Stimulated activated CD4-positive, alpha-beta T cell treated with anti-CD3 and anti-CD28 coated beads, Interleukin-1b, Interleukin-23, amount 100 ng/mL, for 48 hours (primary cell): ENCODE results near the gene SLC66A2.
"Not testable (repeated sequence)": the region's sequence is repeated elsewhere in the genome, so short reads cannot be mapped to it uniquely, and the experiment has no call there.

ENCODE experiments used
- DNase-seq: peaks from one replicate; pipeline ENCODE4 v3.0.0-alpha.2; 2020

SLC66A2 gene

GRCh38 chr18:79877163-79878091 is 74.0 kb downstream of the SLC66A2 start:
- DNase-seq = no peak

DNA sequence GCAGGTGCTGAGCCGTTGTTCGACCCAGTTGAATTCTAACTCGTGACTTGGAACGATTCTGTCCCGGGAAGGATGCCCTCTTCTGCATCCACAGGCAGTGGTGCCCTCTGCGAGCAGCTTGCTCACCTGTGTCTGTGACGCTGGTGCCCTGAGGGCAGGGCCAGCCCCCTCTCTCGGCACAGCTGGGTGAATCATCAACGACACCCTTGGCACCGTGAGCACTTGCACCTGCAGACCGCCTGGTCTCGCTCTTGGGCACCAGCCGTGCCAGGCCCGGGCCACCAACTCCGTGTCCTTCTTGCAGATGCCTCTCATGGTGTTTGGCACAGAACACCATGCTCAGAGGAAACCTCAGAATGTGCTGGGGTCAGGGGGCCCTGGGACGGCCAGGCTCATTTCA is 75.0 kb downstream of the SLC66A2 start:
- DNase-seq = no peak

DNA sequence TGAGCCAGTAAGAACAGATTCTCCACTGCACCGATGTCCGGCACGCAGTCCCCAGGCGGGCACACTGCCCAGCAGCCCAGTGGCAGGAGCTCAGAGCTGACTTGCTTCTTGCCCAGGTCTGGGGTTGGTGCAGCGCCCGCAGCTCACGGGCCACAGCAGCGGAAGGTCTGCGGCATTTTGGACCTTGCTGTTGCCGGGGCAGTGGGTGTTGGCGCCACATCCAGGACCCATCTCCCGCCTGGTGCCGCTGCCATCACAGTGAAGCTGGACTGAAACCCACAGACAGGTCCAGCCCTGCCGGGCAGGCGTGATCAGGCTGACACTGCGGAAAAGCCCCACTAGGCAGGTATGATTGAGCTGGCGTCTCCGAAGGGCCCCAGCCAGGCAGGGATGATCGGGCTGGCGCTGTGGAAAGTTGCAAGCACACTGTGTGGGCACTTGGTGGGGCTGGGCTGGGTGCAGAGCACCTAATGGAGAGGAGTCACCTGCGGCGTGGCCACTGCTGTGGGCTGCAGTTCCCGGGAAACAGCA is 75.5 kb downstream of the SLC66A2 start:
- no peak for DNase-seq

DNA sequence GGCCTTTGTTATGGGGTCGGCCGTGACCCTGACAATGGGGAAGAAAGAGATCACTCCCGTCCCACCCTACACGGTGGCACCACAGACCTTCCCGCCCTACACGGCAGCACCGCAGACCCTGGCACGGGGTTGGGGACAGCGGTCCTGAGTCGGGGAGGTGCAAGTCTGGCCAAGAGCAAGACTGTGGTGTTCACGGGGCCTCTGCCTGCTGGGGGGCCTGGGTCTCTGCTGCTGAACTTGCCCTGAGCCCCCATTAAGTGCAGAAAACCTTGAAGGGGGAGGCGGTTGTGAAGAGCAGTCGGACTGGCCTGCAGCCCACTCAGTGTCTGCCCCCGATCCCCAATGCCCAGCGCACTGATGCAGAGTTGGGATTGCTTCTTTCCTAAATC is 75.9 kb downstream of the SLC66A2 start:
- DNase-seq = no peak

GRCh38 chr18:79874553-79875530 is 76.6 kb downstream of the SLC66A2 start:
- DNase-seq = no peak

DNA sequence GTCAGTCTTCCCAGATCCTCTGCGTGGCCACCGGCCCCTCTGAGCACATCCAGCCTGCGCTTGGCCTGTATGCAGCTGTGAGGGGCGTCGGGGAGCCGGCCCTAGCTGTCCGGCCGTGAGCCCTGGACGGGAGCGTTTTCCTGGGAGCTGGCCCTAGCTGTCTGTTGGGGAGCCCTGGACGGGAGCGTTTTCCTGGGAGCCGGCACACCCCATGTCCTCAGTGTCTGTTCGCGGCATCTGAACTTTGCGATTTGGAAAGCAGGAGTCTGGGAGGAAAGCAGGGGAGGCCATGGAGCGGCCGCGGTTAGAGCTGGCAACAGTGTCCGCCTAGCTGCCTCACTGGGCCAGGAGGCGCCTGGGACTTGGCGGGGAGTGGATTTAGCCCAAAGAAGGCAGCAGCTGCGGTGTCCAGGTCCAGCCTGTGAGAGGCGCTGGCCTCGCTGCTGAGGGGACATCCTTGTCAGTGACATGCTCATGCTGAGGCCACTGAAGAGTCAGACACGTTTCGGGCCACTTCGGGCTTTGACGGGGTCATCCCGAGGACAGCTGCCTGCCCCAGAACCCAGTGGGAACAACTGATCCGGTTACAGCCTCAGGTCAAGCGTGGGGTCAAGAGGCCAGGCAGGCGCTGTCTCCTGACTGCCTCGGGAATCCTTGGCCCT is 77.9 kb downstream of the SLC66A2 start:
- no peak for DNase-seq

- no peak for DNase-seq
Observed at GRCh38 chr18:79872527-79873444, 78.7 kb downstream of the SLC66A2 start.

DNA sequence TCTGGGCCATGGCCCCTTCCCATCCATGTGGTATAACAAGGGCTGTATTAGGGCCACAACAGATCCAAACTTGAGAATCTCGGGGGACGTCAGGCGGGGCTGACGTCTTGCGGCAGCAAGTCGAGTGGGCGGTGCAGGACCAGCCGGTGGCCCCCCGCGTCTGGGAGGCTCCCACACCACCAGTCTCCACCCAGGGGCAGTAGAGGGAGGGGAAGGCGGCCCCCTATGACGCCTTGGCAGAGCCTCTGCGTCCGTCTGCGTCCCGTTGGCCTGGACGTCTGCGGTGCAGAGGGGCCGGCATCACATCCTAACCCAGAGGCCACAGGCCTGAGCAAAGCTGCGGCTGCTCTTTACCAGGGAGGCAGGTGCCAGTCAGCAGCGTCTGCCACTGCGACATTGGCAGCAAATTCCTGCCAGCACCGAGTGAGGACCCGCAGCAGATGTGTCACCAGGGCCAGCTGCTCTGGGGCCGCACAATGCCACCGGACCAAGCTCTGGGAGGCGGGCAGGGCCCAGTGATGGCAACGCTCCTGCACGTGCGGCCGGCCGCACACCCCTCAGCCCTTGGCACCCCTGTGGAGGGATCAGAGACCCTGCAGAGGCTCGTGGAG is 79.9 kb downstream of the SLC66A2 start:
- DNase-seq = no peak

DNA sequence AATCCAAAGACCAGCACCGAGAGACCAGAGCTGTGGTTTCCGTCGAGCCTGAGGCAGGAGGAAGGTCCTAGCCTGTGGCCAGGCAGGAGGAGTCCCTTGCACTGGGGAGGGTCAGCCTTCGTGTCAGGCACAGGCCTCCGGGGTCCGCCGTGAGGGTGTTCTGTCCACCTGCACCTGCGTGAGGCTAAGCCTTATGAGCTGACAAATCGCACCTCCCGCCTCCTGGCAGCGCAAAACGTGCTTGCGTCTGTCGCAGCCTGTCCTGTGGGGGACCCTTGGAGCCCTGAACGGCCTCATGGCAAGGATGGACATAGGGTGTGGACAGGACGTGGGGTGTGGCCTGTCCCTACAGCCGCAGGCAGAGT is 80.4 kb downstream of the SLC66A2 start:
- no peak for DNase-seq

- no peak for DNase-seq
Observed at GRCh38 chr18:79870301-79871025, 81.0 kb downstream of the SLC66A2 start.

DNA sequence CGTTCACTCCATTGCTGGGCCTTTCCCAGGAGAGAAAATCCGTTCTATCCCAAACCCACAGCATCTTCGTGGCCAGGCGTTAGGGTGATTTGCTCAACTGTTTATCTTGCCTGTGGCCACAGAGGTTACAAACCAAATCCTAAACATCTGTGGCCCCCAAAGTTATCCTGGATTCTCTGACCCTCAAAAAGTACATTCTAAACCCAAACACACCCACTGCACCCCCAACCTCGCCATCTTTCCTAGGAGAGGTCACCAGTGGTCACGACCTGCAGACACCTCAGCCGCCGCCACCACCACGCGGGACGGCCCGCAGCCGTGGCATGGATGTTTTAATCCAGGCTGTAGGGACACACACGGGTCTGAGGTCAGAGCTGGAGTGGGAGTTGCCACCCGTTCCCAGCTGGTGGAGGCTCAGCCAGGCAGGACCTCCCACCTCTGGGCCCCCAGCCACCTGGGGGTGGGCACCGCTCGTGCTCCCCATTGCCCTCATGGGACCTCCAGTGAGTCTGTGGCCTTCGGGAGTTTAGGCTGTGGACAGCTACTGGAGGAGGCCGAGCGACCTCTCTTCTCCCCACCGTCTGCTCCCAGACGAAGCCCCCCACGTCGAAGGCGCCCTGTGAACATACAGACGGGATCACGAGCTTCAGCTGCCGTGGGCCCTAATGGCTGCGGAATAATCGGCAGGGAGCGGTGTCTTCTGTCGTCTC is 81.7 kb downstream of the SLC66A2 start:
- no peak for DNase-seq

DNA sequence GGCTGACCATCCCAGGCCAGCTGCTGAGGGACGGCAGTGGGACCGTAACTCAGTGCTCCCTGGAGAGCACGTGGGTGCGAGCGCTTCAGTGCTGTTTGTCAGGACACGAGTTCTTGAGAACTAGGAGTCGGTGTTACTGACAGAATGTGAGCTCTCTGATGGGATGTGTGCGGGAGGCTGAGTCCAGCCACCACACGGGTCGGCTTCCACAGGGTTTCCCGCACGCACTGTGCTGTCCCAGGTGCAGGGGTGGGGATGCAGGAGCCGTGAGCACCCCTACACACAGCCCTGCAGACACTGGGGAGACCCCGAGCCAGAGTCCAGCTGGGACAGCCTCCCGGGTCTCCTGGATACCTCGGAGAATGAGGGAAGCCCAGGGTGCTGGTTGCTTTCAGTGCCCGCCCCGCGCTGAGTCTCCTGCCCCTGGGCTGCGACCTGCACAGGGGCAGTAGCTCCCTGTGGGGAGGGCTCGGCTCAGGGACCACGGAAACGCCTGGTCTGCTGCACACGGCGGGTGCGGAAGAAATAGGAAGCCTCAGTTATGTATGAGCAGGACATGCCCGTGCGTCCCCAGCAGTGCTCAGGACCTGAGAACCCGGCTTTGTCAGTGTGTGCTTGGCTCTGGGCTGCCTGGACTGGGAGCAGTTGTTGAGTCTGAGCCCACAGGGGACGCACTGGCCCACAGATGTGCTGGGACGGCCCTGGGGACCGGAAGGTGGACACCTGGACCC is 82.5 kb downstream of the SLC66A2 start:
- no peak for DNase-seq

DNA sequence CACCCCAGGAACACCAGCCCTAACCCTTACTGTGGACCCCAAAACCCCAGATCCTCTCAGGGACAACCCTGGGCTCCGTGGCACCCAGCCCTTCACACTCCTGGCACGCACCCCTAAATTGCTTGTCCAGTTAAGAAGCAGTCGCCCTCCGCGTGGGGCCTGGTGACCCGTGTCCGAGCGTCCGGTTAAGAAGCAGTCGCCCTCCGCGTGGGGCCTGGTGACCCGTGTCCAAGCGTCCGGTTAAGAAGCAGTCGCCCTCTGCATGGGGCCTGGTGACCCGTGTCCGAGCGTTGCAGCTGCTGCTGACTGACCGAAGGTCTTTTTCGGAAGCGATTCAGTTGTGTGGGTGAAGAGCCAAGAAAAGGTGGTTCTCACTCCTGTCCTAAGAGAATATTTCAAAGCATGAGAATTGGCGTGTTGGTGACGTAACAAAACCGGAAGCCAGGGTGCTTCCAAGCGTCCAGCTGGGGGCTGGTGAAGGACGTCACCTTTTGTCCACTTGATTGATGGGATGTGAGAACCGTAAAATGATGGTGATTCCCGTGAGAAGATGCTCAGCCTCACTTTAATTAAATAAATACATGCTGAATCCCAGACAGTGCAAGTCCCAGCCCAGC is 83.2 kb downstream of the SLC66A2 start:
- no peak for DNase-seq

DNA sequence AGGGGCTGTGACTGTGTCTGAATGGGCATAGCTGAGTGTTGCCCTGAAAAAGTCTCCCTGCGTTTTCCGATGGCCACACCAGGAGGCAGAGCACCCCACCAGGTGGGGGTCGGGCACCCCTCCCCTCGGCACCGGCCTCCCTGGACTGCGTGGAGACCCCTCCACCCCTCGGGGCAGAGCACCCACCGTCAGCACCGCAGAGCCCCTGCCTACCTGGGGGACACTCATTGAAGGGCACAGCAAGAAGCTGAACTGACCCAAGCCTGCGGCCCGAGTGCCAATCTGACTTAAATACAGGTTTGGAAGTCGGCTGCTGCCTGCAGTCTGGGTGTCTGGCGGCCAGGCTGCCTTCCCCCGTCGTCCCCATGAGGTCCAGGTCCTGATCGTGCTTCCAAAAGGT is 83.8 kb downstream of the SLC66A2 start:
- DNase-seq = no peak

DNA sequence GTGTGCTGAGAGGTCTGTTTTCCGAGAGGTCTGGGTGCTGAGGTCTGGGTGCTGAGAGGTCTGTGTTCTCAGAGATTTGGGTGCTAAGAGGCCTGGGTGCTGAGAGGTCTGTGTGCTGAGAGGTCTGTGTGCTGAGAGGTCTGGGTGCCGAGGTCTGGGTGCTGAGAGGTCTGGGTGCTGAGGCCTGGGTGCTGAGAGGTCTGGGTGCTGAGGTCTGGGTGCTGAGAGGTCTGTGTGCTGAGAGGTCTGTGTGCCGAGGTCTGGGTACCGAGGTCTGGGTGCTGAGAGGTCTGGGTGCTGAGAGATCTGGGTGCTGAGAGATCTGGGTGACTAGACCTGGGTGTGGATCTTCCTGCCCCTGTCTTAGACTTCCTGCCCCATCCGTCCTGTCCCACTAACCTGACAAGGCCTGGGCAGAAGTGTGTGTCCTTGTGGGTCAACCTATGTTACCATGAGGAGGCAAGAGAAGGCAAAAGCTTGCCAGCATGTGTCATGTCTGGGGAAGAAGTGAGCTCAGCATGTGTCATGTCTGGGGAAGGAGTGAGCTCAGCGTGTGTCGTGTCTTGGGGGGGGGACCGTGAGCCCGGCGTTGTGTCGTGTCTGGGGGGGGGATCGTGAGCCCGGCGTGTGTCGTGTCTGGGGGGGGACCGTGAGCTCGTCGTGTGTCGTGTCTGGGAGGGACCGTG is 84.4 kb downstream of the SLC66A2 start:
- no peak for DNase-seq

DNA sequence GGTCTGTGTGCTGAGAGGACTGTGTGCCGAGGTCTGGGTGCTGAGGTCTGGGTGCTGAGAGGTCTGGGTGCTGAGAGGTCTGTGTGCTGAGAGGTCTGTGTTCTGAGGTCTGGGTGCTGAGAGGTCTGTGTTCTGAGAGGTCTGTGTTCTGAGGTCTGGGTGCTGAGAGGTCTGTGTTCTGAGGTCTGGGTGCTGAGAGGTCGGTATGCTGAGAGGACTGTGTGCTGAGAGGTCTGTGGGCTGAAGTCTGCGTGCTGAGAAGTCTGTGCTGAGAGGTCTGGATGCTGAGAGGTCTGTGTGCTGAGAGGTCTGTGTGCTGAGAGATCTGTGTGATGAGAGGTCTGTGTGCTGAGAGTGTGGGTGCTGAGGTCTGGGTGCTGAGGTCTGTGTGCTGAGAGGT is 85.5 kb downstream of the SLC66A2 start:
- DNase-seq = not testable (repeated sequence)

GRCh38 chr18:79864955-79865354 is 86.5 kb downstream of the SLC66A2 start:
- not testable (repeated sequence) for DNase-seq
